ENCODE measurements around the gene UBFD1. TPM values are rescaled to one million over a fixed set of nuclear protein-coding genes. Genes with fewer than 3 reads are reported as not detected.

Gene UBFD1
- total and polyA plus RNA-seq, 3 donors from 2014 or later = 76.8 to 275 (median 269) TPM

DNA sequence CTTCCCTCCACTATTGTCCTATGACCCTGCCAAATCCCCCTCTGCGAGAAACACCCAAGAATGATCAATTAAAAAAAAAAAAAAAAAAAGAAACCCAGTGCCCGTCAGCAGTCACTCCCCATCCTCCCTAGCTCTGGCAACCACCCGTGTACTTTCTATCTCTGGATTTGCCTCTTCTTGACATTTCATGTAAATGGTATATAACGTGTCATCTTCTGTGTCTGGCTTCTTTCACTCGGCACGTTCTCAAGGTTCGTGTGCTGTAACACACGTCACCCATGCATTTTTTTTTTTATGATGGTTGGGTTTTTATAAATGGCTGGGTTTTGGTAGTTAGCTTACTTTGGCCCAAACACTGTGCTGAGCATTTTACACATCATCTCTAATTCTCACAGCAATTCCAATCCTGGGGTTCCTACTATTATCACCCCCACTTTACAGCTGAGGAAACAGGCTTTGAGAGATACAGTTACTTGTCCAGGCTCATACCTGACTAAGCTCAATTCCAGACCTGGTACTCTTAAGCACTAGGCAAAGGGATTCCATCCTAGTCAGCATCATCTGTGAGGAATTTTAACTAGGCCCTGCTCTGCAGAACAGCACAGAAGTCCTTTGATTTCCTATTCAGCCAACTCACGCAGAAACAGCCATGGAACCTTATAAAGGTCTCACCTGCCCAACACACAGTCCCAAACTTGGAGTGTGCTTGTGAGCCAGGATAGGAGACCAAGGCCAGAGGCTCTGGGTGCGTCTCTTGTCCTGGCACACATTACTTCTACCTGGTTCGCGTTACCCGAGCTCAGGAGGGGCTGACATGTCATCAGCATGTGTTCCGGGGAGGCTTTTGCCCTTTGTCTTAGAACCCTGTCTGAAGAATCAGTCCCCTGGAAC lies 26.9 kb downstream of the UBFD1 start:
- no peak for TF ChIP-seq POLR2A (IDR thresholded peaks at IDR 0.05)
- TF ChIP-seq, protein P1, sequence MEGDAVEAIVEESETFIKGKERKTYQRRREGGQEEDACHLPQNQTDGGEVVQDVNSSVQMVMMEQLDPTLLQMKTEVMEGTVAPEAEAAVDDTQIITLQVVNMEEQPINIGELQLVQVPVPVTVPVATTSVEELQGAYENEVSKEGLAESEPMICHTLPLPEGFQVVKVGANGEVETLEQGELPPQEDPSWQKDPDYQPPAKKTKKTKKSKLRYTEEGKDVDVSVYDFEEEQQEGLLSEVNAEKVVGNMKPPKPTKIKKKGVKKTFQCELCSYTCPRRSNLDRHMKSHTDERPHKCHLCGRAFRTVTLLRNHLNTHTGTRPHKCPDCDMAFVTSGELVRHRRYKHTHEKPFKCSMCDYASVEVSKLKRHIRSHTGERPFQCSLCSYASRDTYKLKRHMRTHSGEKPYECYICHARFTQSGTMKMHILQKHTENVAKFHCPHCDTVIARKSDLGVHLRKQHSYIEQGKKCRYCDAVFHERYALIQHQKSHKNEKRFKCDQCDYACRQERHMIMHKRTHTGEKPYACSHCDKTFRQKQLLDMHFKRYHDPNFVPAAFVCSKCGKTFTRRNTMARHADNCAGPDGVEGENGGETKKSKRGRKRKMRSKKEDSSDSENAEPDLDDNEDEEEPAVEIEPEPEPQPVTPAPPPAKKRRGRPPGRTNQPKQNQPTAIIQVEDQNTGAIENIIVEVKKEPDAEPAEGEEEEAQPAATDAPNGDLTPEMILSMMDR (IDR thresholded peaks at IDR 0.05) = no peak
- Histone ChIP-seq H3K27ac (no peak overlapping the region), H3K36me3 (ENCODE audit: low read depth, missing control alignments) (no peaks in the 10 kb centered on the region), H3K4me3 (no peak overlapping the region), H3K9me3 (no peaks in the 10 kb centered on the region), H3K4me1 (no peaks in the 10 kb centered on the region), H3K27me3 (no peaks in the 10 kb centered on the region)
- intact Hi-C loops (cut with DNase I; ENCODE audit: low total_unique reads) = no loop called here
- 83 to 93% methylated on average over 13 to 14 of the region's 14 CpGs for WGBS, 2 donors
- DNase-seq = no peak

DNA sequence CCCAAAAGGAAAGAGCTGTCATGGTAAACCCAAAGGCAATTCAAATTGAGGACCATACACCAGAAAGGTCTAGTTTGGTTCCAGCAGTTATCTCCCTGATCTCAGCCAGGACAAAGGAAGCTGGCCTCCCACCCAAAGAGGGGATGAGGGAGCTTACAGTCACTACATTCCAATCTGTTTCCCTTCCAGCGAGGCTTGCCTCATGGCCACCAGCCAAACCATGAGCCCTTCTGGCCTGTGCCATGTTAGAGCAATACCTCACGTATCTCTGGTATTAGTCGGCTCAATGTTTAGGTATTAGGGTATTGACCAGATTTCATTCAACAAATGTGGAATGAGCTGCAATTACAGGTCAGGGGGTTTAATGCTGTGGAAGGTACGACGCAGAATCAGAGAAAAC lies 30.2 kb downstream of the UBFD1 start:
- DNase-seq = no peak
- WGBS, 2 donors = 78 to 87% methylated on average over 5 of the region's 5 CpGs
- Histone ChIP-seq H3K27me3 (no peaks in the 10 kb centered on the region), H3K4me1 (no peaks in the 10 kb centered on the region), H3K36me3 (ENCODE audit: low read depth, missing control alignments) (no peaks in the 10 kb centered on the region), H3K27ac (no peak overlapping the region), H3K9me3 (no peaks in the 10 kb centered on the region), H3K4me3 (no peak overlapping the region)
- TF ChIP-seq, protein P1 (IDR thresholded peaks at IDR 0.05) = no peak
- no peak for TF ChIP-seq POLR2A (IDR thresholded peaks at IDR 0.05)
- intact Hi-C loops (cut with DNase I; ENCODE audit: low total_unique reads) = no loop called here

DNA sequence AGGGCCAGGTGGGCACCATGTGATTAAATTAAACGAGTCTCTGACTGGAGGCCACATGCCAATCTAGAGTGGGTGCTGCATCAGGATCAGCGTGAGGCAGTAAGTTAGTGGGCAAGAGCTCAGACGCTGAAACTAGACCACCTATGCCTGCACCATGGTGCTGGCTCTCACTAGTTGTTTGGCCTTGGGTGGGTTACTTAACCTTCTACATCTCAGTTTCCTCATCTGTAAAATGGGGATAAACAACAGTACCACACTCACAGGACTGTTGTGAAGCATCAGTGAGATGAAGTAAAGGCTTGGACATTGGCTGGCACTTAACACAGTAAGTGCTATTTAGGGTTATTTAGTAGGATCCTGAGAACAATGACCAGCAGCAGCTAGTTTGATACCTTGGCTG lies 32.7 kb downstream of the UBFD1 start:
- 69 to 95% methylated on average over 3 of the region's 3 CpGs for WGBS, 2 donors
- H3K9me3 ChIP-seq = no peaks in the 10 kb centered on the region
- intact Hi-C loops (cut with DNase I; ENCODE audit: low total_unique reads) = no loop called here
- H3K27ac ChIP-seq = no peak overlapping the region
- no peaks in the 10 kb centered on the region for H3K27me3 ChIP-seq
- H3K36me3 ChIP-seq (ENCODE audit: low read depth, missing control alignments) = no peaks in the 10 kb centered on the region
- peaks cover 9% of the 10 kb centered on the region for H3K4me1 ChIP-seq
- TF ChIP-seq POLR2A (IDR thresholded peaks at IDR 0.05) = no peak
- TF ChIP-seq, protein P1 (IDR thresholded peaks at IDR 0.05) = no peak
- no peak for DNase-seq
- H3K4me3 ChIP-seq = no peak overlapping the region

DNA sequence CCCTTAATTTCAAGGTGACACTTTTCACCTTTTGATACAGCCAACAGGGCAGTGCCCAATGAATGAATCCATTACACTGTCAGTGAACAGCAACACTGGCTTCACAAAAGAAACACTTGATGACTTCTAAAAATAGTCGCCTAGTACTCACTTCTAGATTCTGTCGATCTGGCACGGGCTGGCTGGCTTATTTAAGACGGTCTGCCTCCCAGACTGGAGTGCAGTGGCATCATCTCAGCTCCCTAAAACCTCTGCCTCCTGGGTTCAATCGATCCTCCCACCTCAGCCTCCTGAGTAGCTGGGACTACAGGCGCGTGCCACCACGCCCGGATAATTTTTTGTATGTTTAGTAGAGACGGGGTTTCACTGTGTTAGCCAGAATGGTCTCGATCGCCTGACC lies 36.7 kb downstream of the UBFD1 start:
- no peak overlapping the region for H3K27ac ChIP-seq
- peaks cover 12% of the 10 kb centered on the region for H3K4me1 ChIP-seq
- no peaks in the 10 kb centered on the region for H3K27me3 ChIP-seq
- no peaks in the 10 kb centered on the region for H3K9me3 ChIP-seq
- DNase-seq = no peak
- TF ChIP-seq, protein P1 (IDR thresholded peaks at IDR 0.05) = no peak
- no peak for TF ChIP-seq POLR2A (IDR thresholded peaks at IDR 0.05)
- no peaks in the 10 kb centered on the region for H3K36me3 ChIP-seq (ENCODE audit: low read depth, missing control alignments)
- intact Hi-C loops (cut with DNase I; ENCODE audit: low total_unique reads) = no loop called here
- 65 to 83% methylated on average over 12 of the region's 12 CpGs for WGBS, 2 donors
- H3K4me3 ChIP-seq = no peak overlapping the region
